ENCODE data around the gene MCRS1. TPM values are rescaled to one million over a fixed set of nuclear protein-coding genes. Genes with fewer than 3 reads are reported as not detected.
A peak's percentile ranks its signal among the peaks of the same experiment; 100 is the strongest.

Gene MCRS1
- polyA plus RNA-seq, 3 donors, result 50.3 to 88.8 (median 52.3) TPM

DNA sequence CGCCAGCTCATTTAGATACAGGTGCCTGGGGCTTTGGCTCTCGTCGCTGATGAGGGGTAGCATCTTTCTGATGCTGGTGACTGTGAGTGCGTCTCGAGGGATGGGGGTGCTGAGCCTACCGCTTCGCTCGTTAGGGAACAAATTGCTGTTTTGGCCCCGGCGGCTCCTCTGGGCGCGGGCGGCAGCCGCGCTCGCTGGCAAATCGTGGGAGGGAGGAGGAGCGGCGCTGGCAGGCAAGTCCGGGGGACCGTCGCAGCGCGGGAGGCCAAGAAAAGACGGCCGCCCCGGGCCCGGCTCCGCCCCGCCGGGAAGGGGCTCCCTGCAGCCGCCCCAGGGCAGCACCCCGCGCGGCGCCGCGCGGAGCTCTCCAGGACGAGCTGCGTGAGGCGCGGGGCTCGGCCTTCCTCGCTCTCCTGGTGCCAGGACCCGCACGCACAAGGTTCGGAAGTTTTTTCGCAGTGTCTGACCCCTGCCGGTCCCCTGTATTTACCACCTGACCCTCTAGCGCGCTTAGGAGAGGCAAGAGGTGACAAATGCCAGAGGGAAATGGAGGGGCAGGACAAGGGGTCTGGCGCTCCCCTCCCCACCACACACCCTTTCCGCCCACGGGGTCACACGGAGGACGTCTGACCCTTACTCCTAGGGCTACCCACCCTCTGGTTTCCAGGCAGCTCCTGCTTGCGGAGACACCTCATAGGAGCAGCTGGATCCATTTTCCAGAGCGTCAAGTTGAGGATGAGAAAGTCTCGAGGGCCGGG, 30.0 kb downstream of the MCRS1 start:
- peaks cover 11 to 15% of the 10 kb centered on the region in 2 donors for H3K36me3 Mint-ChIP-seq
- H3K27ac Mint-ChIP-seq, result peak overlapping the region in 5 of 7 donors; percentile 69 to 92 (median 73)
- peak overlapping the region; percentile 82 to 93 for H3K4me3 Mint-ChIP-seq
- intact Hi-C loops (cut with micrococcal nuclease), result no loop called here
- H3K9me3 Mint-ChIP-seq, result peaks cover 0 to 6% (median 2%) of the 10 kb centered on the region in 7 donors
- Histone ChIP-seq H3K27me3 (ENCODE audit: control insufficient read depth in 2 of 2, insufficient read depth in 2 of 2, low read length in 2 of 2) (peaks cover 3 to 41% of the 10 kb centered on the region in 2 donors), H3K27ac (ENCODE audit: low read depth in 1 of 2, low read length in 2 of 2) (no peak overlapping the region), H3K79me2 (ENCODE audit: insufficient read depth, low read length) (no peaks in the 10 kb centered on the region), H3K4me3 (replicated peaks in 1 of 3; ENCODE audit: low read depth in 2 of 3, low read length in 3 of 3) (peak overlapping the region; percentile 50 to 80 (median 62)), H2AFZ (ENCODE audit: insufficient read depth, low read depth, low read length, poor library complexity, severe bottlenecking) (peak overlapping the region; percentile 77), H3K9ac (ENCODE audit: insufficient read depth, low read length, poor library complexity, severe bottlenecking) (peak overlapping the region; percentile 49), H4K20me1 (ENCODE audit: insufficient read depth, low read length) (peaks cover 13% of the 10 kb centered on the region), H3K4me2 (replicated peaks; ENCODE audit: extremely low read depth, low read length, poor library complexity, severe bottlenecking) (peak overlapping the region; percentile 99), H3K9me3 (replicated peaks in 1 of 2; ENCODE audit: control insufficient read depth in 1 of 2, insufficient read depth in 1 of 2, low read length in 2 of 2) (peaks cover 0 to 5% of the 10 kb centered on the region in 2 donors), H3K36me3 (replicated peaks in 1 of 2; ENCODE audit: control insufficient read depth in 1 of 2, insufficient read depth in 2 of 2, low read length in 2 of 2) (no peaks in the 10 kb centered on the region), H3K4me1 (ENCODE audit: control insufficient read depth in 1 of 2, insufficient read depth in 2 of 2, low read length in 2 of 2) (peaks cover 45 to 51% of the 10 kb centered on the region in 2 donors)
- peak; percentile 18 to 37 (median 33) for DNase-seq
- H3K27me3 Mint-ChIP-seq (ENCODE audit: low read depth in 3 of 3), result peaks cover 37 to 66% (median 38%) of the 10 kb centered on the region in 3 donors
- peaks cover 47% of the 10 kb centered on the region for H3K4me1 Mint-ChIP-seq
- WGBS (ENCODE audit: insufficient coverage), result under 1% methylated on average over 44 of the region's 61 CpGs
- TF ChIP-seq, protein P1, sequence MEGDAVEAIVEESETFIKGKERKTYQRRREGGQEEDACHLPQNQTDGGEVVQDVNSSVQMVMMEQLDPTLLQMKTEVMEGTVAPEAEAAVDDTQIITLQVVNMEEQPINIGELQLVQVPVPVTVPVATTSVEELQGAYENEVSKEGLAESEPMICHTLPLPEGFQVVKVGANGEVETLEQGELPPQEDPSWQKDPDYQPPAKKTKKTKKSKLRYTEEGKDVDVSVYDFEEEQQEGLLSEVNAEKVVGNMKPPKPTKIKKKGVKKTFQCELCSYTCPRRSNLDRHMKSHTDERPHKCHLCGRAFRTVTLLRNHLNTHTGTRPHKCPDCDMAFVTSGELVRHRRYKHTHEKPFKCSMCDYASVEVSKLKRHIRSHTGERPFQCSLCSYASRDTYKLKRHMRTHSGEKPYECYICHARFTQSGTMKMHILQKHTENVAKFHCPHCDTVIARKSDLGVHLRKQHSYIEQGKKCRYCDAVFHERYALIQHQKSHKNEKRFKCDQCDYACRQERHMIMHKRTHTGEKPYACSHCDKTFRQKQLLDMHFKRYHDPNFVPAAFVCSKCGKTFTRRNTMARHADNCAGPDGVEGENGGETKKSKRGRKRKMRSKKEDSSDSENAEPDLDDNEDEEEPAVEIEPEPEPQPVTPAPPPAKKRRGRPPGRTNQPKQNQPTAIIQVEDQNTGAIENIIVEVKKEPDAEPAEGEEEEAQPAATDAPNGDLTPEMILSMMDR (IDR thresholded peaks at IDR 0.05), result peak; percentile 12

DNA sequence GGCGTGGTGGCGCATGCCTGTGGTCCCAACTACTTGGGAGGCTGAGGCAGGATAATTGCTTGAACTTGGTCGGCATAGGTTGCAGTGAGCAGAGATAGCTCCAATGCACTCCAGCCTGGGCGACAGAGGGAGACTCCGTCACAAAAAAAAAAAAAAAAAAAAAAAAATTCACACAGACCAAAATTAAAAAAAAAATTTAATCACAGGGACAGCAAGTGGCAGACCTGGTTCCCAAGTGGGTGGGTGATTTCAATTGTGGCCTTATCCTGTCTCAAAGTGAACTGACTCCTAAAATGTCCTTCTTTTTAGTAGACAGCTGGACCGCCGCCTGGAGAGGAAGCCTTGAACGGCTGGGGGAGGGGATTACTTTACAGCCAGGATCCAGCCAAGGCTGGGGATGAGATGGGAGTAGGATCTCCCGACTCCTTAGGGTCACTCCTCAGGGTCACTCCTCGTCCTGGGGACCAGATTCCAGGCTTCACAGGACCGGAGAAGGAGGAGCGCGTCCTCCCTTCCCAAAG, 30.7 kb downstream of the MCRS1 start:
- intact Hi-C loops (cut with micrococcal nuclease), result no loop called here
- peaks cover 45 to 51% of the 10 kb centered on the region in 2 donors for H3K4me1 ChIP-seq (ENCODE audit: control insufficient read depth in 1 of 2, insufficient read depth in 2 of 2, low read length in 2 of 2)
- peak overlapping the region; percentile 49 for H3K9ac ChIP-seq (ENCODE audit: insufficient read depth, low read length, poor library complexity, severe bottlenecking)
- peaks cover 3 to 36% of the 10 kb centered on the region in 2 donors for H3K27me3 ChIP-seq (ENCODE audit: control insufficient read depth in 2 of 2, insufficient read depth in 2 of 2, low read length in 2 of 2)
- peak overlapping the region; percentile 77 for H2AFZ ChIP-seq (ENCODE audit: insufficient read depth, low read depth, low read length, poor library complexity, severe bottlenecking)
- 10% methylated on average over 9 of the region's 13 CpGs for WGBS (ENCODE audit: insufficient coverage)
- peak overlapping the region; percentile 34 to 80 (median 62) for H3K4me3 ChIP-seq (replicated peaks in 1 of 3; ENCODE audit: low read depth in 2 of 3, low read length in 3 of 3)
- Mint-ChIP-seq H3K4me3 (peak overlapping the region; percentile 80 to 93), H3K36me3 (peaks cover 11 to 15% of the 10 kb centered on the region in 2 donors), H3K9me3 (peaks cover 0 to 6% (median 2%) of the 10 kb centered on the region in 7 donors), H3K27ac (peak overlapping the region in 6 of 7 donors; percentile 69 to 92 (median 84)), H3K4me1 (peaks cover 47% of the 10 kb centered on the region), H3K27me3 (ENCODE audit: low read depth in 3 of 3) (peaks cover 35 to 63% (median 35%) of the 10 kb centered on the region in 3 donors)
- H3K9me3 ChIP-seq (replicated peaks in 1 of 2; ENCODE audit: control insufficient read depth in 1 of 2, insufficient read depth in 1 of 2, low read length in 2 of 2), result peaks cover 0 to 5% of the 10 kb centered on the region in 2 donors
- no peak overlapping the region for H3K27ac ChIP-seq (ENCODE audit: low read depth in 1 of 2, low read length in 2 of 2)
- peak in 1 of 3 donors; percentile 16 for DNase-seq
- TF ChIP-seq, protein P1 (IDR thresholded peaks at IDR 0.05), result no peak
- no peaks in the 10 kb centered on the region for H3K36me3 ChIP-seq (replicated peaks in 1 of 2; ENCODE audit: control insufficient read depth in 1 of 2, insufficient read depth in 2 of 2, low read length in 2 of 2)
- peak overlapping the region; percentile 99 for H3K4me2 ChIP-seq (replicated peaks; ENCODE audit: extremely low read depth, low read length, poor library complexity, severe bottlenecking)
- H4K20me1 ChIP-seq (ENCODE audit: insufficient read depth, low read length), result peaks cover 13% of the 10 kb centered on the region
- H3K79me2 ChIP-seq (ENCODE audit: insufficient read depth, low read length), result no peaks in the 10 kb centered on the region
